ENCODE data around the gene WNT7B.

- TF ChIP-seq EZH2 (IDR thresholded peaks at IDR 0.05): no peak
- no peak for TF ChIP-seq POLR2AphosphoS5 (IDR thresholded peaks at IDR 0.05; ENCODE audit: borderline replicate concordance, low read depth, low read length)
- no peak for TF ChIP-seq FOXP2 (optimal IDR thresholded peaks at IDR 0.05; ENCODE audit: control extremely low read depth, extremely low read length, insufficient read depth)
Measured at GRCh38 chr22:45892681-45893461, 84.1 kb downstream of the WNT7B start.
